ENCODE results near the gene PCDHB9. TPM values are rescaled to one million over a fixed set of nuclear protein-coding genes. Genes with fewer than 3 reads are reported as not detected.
A peak's percentile ranks its signal among the peaks of the same experiment; 100 is the strongest.
"Not testable (repeated sequence)": the region's sequence is repeated elsewhere in the genome, so short reads cannot be mapped to it uniquely, and the experiment has no call there.

Gene PCDHB9
- total and polyA plus RNA-seq, 2 experiments from 2014 or later, result 0.27 to 0.63 TPM

DNA sequence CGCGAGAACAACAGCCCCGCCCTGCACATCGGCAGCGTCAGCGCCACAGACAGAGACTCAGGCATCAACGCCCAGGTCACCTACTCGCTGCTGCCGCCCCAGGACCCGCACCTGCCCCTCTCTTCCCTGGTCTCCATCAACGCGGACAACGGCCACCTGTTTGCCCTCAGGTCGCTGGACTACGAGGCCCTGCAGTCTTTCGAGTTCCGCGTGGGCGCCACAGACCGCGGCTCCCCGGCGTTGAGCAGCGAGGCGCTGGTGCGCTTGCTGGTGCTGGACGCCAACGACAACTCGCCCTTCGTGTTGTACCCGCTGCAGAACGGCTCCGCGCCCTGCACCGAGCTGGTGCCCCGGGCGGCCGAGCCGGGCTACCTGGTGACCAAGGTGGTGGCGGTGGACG is 35.3 kb upstream of the PCDHB9 start:
- not testable (repeated sequence) for H3K27ac ChIP-seq (ENCODE audit: low read depth); ATAC-seq; H3K4me1 ChIP-seq (ENCODE audit: insufficient read depth); H4K20me1 ChIP-seq (replicated peaks; ENCODE audit: insufficient read depth); H2AFZ ChIP-seq; H3K4me3 ChIP-seq; H3K4me3 Mint-ChIP-seq; H3K4me2 ChIP-seq; DNase-seq (ENCODE audit: low spot score); H3K27ac Mint-ChIP-seq; H3K79me2 ChIP-seq (replicated peaks; ENCODE audit: insufficient read depth); H3K9me2 ChIP-seq (ENCODE audit: insufficient read depth); H3K4me1 Mint-ChIP-seq; H3K27me3 ChIP-seq (ENCODE audit: insufficient read depth); H3K27me3 Mint-ChIP-seq (ENCODE audit: insufficient read depth, low read depth, poor library complexity); H3K36me3 ChIP-seq (ENCODE audit: insufficient read depth); H3F3A ChIP-seq (replicated peaks; ENCODE audit: low read depth)
- Mint-ChIP-seq H3K36me3 (ENCODE audit: low read depth) (peaks cover 32% of the 10 kb centered on the region), H3K9me3 (peaks cover 32% of the 10 kb centered on the region)

DNA sequence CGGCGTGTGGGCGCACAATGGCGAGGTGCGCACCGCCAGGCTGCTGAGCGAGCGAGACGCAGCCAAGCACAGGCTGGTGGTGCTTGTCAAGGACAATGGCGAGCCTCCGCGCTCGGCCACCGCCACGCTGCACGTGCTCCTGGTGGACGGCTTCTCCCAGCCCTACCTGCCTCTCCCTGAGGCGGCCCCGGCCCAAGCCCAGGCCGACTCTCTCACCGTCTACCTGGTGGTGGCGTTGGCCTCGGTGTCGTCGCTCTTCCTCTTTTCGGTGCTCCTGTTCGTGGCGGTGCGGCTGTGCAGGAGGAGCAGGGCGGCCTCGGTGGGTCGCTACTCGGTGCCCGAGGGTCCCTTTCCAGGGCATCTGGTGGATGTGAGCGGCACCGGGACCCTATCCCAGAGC is 34.9 kb upstream of the PCDHB9 start:
- H3F3A ChIP-seq (replicated peaks; ENCODE audit: low read depth); H3K27ac Mint-ChIP-seq; H3K27me3 ChIP-seq (ENCODE audit: insufficient read depth); H3K27ac ChIP-seq (ENCODE audit: low read depth); H3K4me2 ChIP-seq; H3K4me1 ChIP-seq (ENCODE audit: insufficient read depth); H3K4me3 Mint-ChIP-seq; H4K20me1 ChIP-seq (replicated peaks; ENCODE audit: insufficient read depth); DNase-seq (ENCODE audit: low spot score); H3K9me2 ChIP-seq (ENCODE audit: insufficient read depth); H3K36me3 ChIP-seq (ENCODE audit: insufficient read depth); H3K79me2 ChIP-seq (replicated peaks; ENCODE audit: insufficient read depth); ATAC-seq; H2AFZ ChIP-seq; H3K27me3 Mint-ChIP-seq (ENCODE audit: insufficient read depth, low read depth, poor library complexity); H3K4me3 ChIP-seq; H3K4me1 Mint-ChIP-seq: not testable (repeated sequence)
- Mint-ChIP-seq H3K36me3 (ENCODE audit: low read depth) (peaks cover 36% of the 10 kb centered on the region), H3K9me3 (peaks cover 37% of the 10 kb centered on the region)

DNA sequence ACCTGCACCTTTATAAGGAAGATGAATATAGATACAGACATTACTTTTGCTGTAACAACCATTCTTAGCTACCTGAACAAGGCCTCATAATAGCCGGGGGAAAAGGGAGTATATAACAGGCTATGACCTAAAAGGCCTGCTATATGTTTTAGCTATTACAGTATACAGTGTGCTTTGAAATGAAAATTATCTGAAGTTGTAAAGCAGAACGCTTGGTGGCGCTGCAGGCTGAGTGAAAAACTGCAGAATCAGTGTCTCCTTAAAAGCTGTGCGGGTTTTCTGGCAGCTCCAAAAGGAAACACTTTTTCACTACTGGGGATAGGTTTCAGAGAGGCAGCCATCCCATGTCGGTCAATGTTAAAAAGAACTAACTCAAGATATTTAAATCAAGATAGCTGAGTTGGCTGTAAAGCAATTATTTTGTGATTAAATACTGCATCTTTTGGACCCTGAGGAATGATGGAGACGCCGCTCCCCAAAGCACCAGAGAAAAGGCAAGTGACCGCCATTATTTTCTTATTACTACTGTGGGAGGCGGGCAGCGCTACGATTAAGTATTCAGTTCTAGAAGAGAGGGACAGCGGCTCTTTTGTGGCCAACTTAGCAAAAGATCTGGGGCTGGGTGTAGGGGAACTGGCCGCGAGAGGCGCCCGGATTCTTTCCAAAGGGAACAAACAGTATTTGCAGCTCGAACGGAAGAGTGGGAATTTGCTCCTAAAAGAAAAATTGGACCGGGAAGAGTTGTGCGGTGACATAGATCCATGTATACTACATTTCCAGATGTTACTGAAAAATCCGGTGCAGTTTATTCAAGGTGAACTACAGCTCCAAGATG is 31.2 kb upstream of the PCDHB9 start:
- Histone ChIP-seq H3K4me3 (peak overlapping the region; percentile 28), H3K27ac (ENCODE audit: low read depth) (no peak overlapping the region), H3K79me2 (replicated peaks; ENCODE audit: insufficient read depth) (no peaks in the 10 kb centered on the region), H2AFZ (peak overlapping the region; percentile 34; the same call in 1 of the 2 replicates), H3K27me3 (ENCODE audit: insufficient read depth) (no peaks in the 10 kb centered on the region), H3K4me1 (ENCODE audit: insufficient read depth) (no peaks in the 10 kb centered on the region), H4K20me1 (replicated peaks; ENCODE audit: insufficient read depth) (no peaks in the 10 kb centered on the region), H3F3A (replicated peaks; ENCODE audit: low read depth) (no peaks in the 10 kb centered on the region), H3K36me3 (ENCODE audit: insufficient read depth) (no peaks in the 10 kb centered on the region), H3K4me2 (peak overlapping the region; percentile 26), H3K9me2 (ENCODE audit: insufficient read depth) (no peaks in the 10 kb centered on the region)
- DNase-seq (ENCODE audit: low spot score) (peak; percentile 86), ATAC-seq (peak; percentile 88)
- Mint-ChIP-seq H3K4me1 (no peaks in the 10 kb centered on the region), H3K4me3 (peak overlapping the region; percentile 25; the same call in 1 of the 3 replicates), H3K27me3 (ENCODE audit: insufficient read depth, low read depth, poor library complexity) (peaks cover 9% of the 10 kb centered on the region), H3K27ac (peak overlapping the region; percentile 53; the same call in 1 of the 2 replicates), H3K9me3 (peaks cover 33% of the 10 kb centered on the region), H3K36me3 (ENCODE audit: low read depth) (peaks cover 31% of the 10 kb centered on the region)
- TF ChIP-seq ZNF114 (CRISPR knock-in tag; IDR thresholded peaks at IDR 0.05) (no peak), EZH2phosphoT487 (IDR thresholded peaks at IDR 0.05; ENCODE audit: unreplicated experiment) (no peak)
- TF ChIP-seq, protein P1, sequence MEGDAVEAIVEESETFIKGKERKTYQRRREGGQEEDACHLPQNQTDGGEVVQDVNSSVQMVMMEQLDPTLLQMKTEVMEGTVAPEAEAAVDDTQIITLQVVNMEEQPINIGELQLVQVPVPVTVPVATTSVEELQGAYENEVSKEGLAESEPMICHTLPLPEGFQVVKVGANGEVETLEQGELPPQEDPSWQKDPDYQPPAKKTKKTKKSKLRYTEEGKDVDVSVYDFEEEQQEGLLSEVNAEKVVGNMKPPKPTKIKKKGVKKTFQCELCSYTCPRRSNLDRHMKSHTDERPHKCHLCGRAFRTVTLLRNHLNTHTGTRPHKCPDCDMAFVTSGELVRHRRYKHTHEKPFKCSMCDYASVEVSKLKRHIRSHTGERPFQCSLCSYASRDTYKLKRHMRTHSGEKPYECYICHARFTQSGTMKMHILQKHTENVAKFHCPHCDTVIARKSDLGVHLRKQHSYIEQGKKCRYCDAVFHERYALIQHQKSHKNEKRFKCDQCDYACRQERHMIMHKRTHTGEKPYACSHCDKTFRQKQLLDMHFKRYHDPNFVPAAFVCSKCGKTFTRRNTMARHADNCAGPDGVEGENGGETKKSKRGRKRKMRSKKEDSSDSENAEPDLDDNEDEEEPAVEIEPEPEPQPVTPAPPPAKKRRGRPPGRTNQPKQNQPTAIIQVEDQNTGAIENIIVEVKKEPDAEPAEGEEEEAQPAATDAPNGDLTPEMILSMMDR (conservative IDR thresholded peaks at IDR 0.05; ENCODE audit: low read depth in 2 of 2), result peak; percentile 81 to 91

DNA sequence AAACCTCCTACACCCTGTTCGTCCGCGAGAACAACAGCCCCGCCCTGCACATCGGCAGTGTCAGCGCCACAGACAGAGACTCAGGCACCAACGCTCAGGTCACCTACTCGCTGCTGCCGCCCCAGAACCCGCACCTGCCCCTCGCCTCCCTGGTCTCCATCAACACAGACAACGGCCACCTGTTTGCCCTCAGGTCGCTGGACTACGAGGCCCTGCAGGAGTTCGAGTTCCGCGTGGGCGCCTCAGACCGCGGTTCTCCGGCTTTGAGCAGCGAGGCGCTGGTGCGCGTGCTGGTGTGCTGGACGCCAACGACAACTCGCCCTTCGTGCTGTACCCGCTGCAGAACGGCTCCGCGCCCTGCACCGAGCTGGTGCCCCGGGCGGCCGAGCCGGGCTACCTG is 29.6 kb upstream of the PCDHB9 start:
- H3K27me3 Mint-ChIP-seq (ENCODE audit: insufficient read depth, low read depth, poor library complexity); H3K4me3 Mint-ChIP-seq; H2AFZ ChIP-seq; H3K27ac Mint-ChIP-seq; H3K27ac ChIP-seq (ENCODE audit: low read depth); H3K4me1 ChIP-seq (ENCODE audit: insufficient read depth); H3K4me1 Mint-ChIP-seq; H3K9me2 ChIP-seq (ENCODE audit: insufficient read depth); H3F3A ChIP-seq (replicated peaks; ENCODE audit: low read depth); DNase-seq (ENCODE audit: low spot score); H4K20me1 ChIP-seq (replicated peaks; ENCODE audit: insufficient read depth); H3K4me3 ChIP-seq; H3K27me3 ChIP-seq (ENCODE audit: insufficient read depth); H3K4me2 ChIP-seq; H3K36me3 ChIP-seq (ENCODE audit: insufficient read depth); H3K79me2 ChIP-seq (replicated peaks; ENCODE audit: insufficient read depth); ATAC-seq: not testable (repeated sequence)
- Mint-ChIP-seq H3K9me3 (peaks cover 26% of the 10 kb centered on the region; the same call in 2 of the 3 replicates), H3K36me3 (ENCODE audit: low read depth) (peaks cover 19% of the 10 kb centered on the region)

DNA sequence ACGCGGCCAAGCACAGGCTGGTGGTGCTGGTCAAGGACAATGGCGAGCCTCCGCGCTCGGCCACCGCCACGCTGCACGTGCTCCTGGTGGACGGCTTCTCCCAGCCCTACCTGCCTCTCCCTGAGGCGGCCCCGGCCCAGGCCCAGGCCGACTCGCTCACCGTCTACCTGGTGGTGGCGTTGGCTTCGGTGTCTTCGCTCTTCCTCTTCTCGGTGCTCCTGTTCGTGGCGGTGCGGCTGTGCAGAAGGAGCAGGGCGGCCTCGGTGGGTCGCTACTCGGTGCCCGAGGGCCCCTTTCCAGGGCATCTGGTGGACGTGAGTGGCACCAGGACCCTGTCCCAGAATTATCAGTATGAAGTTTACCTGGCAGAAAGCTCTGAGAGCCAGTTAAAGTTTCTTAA is 29.1 kb upstream of the PCDHB9 start:
- H3K27me3 Mint-ChIP-seq (ENCODE audit: insufficient read depth, low read depth, poor library complexity); H3K27me3 ChIP-seq (ENCODE audit: insufficient read depth): not testable (repeated sequence)

More for the DNA sequence above, 29.1 kb upstream of the PCDHB9 start:
- not testable (repeated sequence) for H3K4me1 Mint-ChIP-seq; H3K27ac Mint-ChIP-seq; H3K36me3 ChIP-seq (ENCODE audit: insufficient read depth); H4K20me1 ChIP-seq (replicated peaks; ENCODE audit: insufficient read depth); ATAC-seq; H3K4me1 ChIP-seq (ENCODE audit: insufficient read depth); H3K4me3 ChIP-seq; H3F3A ChIP-seq (replicated peaks; ENCODE audit: low read depth); H2AFZ ChIP-seq; DNase-seq (ENCODE audit: low spot score); H3K79me2 ChIP-seq (replicated peaks; ENCODE audit: insufficient read depth); H3K27ac ChIP-seq (ENCODE audit: low read depth); H3K9me2 ChIP-seq (ENCODE audit: insufficient read depth); H3K4me2 ChIP-seq; H3K4me3 Mint-ChIP-seq
- Mint-ChIP-seq H3K36me3 (ENCODE audit: low read depth) (peaks cover 18% of the 10 kb centered on the region), H3K9me3 (peaks cover 23% of the 10 kb centered on the region; the same call in 2 of the 3 replicates)

Data from GM23338 (cell line).